ENCODE data around the gene B3GLCT.

DNA sequence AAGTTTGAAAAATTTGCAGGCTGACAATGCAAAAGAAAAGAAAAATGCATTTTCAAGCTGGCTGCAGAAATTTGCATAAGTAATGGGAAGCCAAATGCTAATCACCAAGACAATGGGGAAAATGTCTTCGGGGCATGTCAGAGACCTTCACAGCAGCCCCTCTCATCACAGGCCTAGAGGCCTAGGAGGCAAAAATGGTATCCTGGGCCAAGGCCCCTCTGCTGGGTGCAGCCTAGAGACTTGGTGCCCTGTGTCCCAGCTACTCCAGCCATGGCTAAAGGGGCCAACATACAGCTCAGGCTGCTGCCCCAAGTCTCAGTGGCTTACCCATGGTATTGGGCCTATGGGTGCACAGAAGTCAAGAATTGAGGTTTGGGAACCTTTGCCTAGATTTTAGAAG, 155.2 kb downstream of the B3GLCT start:
- TF ChIP-seq POLR2AphosphoS5 (IDR thresholded peaks at IDR 0.05; ENCODE audit: borderline replicate concordance, low read depth, low read length) (no peak), FOXP2 (optimal IDR thresholded peaks at IDR 0.05; ENCODE audit: control extremely low read depth, extremely low read length, insufficient read depth) (no peak)

All from SK-N-MC (cell line).